Measurements from ENCODE around the gene SNX8. TPM values are rescaled to one million over a fixed set of nuclear protein-coding genes. Genes with fewer than 3 reads are reported as not detected.

The SNX8 gene
- total RNA-seq, 6 donors from 2014 or later: 16.0 to 74.3 (median 41.2) TPM

DNA sequence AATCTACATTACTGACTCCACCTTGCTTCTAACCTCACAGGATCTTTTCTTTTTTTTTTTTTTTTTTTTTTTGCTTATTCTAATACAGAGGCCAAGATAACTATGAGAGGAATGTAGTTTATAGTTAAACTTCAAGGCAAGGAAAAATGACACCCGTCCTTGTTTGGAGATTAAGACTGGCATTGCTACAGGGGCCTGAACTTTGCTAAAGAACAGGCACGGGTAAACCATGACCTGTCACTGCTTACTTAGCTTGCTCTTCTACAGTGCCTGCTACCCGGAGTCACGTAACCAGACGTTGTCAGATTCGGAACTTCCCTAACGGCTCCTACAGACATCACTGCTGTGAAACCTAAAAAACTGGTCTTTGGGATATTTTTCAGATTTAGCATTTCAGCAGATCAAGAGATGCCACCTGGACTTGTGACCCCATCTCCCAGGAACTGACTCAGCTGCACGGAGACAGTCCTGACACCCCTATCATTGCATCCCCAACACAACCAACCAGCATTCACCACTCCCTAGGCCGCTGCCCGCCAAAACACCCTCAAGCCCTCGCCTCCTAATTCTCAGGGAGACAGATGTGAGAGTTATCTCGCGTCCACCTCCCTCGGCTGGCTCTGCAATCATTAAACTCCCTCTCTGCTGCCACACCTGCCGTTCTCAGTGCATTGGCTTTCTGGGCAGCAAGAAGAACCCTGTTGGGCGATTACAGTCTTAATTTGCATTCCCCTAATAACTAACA lies 109.0 kb downstream of the SNX8 start:
- Histone ChIP-seq H3K4me3 (no peak overlapping the region), H3K27ac (no peak overlapping the region), H3K4me1 (peaks cover 0 to 4% (median 0%) of the 10 kb centered on the region in 4 donors), H3K36me3 (peaks cover 0 to 37% (median 15%) of the 10 kb centered on the region in 4 donors), H3K9me3 (no peaks in the 10 kb centered on the region), H3K27me3 (no peaks in the 10 kb centered on the region)
- TF ChIP-seq, protein P1, sequence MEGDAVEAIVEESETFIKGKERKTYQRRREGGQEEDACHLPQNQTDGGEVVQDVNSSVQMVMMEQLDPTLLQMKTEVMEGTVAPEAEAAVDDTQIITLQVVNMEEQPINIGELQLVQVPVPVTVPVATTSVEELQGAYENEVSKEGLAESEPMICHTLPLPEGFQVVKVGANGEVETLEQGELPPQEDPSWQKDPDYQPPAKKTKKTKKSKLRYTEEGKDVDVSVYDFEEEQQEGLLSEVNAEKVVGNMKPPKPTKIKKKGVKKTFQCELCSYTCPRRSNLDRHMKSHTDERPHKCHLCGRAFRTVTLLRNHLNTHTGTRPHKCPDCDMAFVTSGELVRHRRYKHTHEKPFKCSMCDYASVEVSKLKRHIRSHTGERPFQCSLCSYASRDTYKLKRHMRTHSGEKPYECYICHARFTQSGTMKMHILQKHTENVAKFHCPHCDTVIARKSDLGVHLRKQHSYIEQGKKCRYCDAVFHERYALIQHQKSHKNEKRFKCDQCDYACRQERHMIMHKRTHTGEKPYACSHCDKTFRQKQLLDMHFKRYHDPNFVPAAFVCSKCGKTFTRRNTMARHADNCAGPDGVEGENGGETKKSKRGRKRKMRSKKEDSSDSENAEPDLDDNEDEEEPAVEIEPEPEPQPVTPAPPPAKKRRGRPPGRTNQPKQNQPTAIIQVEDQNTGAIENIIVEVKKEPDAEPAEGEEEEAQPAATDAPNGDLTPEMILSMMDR (IDR thresholded peaks at IDR 0.05): no peak
- no peak for TF ChIP-seq POLR2AphosphoS5 (IDR thresholded peaks at IDR 0.05)
- no peak for TF ChIP-seq POLR2A (IDR thresholded peaks at IDR 0.05)
- TF ChIP-seq EP300 (IDR thresholded peaks at IDR 0.05): no peak
- ATAC-seq (ENCODE audit: low FRiP score in 2 of 2): no peak
- DNase-seq: no peak
- 83 to 88% methylated on average over 16 of the region's 16 CpGs for WGBS, 2 donors

DNA sequence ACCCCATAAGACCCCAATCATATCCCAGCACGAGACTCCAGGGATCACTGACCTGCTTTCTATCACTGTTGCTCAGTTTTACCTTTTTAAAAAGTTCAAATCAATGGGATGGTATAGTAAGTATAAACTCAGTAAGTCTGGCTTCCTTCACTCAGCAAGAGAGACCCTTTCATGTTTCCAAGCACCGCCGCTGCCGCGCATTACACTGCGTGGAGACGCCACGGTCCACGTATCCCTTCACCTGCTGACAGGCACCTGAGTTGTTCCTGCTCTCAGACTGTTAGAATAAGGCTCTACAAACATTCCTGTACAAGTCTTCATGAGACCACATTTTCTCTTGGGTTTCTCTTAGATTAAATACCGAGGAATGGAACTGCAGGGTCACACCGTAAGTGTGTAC lies 109.8 kb downstream of the SNX8 start:
- Histone ChIP-seq H3K4me1 (no peaks in the 10 kb centered on the region), H3K27me3 (no peaks in the 10 kb centered on the region), H3K9me3 (no peaks in the 10 kb centered on the region), H3K4me3 (no peak overlapping the region), H3K36me3 (peaks cover 0 to 44% (median 23%) of the 10 kb centered on the region in 4 donors), H3K27ac (no peak overlapping the region)
- TF ChIP-seq POLR2AphosphoS5 (IDR thresholded peaks at IDR 0.05): no peak
- ATAC-seq (ENCODE audit: low FRiP score in 2 of 2) (peak in 1 of 2 donors; percentile 17), DNase-seq (peak in 1 of 2 donors; percentile 42)
- WGBS, 2 donors: 89 to 90% methylated on average over 11 of the region's 11 CpGs

DNA sequence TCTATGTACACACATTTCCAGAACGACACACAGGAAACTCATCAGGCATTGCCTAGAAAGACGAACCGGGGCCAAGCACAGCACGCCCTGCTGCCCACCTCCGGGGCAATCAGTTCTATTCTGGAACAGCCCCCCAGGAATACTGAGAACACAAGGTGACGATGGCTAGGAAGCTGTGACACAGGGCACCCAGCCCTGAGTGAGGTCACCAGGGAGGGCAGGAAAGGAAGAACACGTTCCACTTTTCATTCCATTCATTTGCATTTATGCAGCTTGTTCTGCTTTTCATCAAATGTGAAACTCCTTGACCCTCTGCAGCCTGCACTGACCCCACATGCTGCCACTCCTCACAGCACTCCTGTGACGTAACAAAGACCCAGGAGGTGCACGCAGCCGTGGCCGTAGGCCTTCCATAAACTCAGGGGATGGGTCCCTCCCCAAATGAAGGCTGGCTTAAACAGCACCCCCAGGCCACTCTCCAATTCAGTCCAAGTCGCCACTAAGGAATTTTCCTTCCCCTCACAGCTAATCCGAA lies 110.4 kb downstream of the SNX8 start:
- ATAC-seq (ENCODE audit: low FRiP score in 2 of 2): no peak
- 72 to 77% methylated on average over 13 of the region's 13 CpGs for WGBS, 2 donors
- DNase-seq: peak in 1 of 2 donors; percentile 12
- Histone ChIP-seq H3K27me3 (no peaks in the 10 kb centered on the region), H3K4me1 (no peaks in the 10 kb centered on the region), H3K9me3 (no peaks in the 10 kb centered on the region), H3K36me3 (peaks cover 0 to 47% (median 26%) of the 10 kb centered on the region in 4 donors), H3K4me3 (no peak overlapping the region), H3K27ac (no peak overlapping the region)
- TF ChIP-seq EP300 (IDR thresholded peaks at IDR 0.05): no peak
- TF ChIP-seq, protein P1 (IDR thresholded peaks at IDR 0.05): no peak
- no peak for TF ChIP-seq POLR2A (IDR thresholded peaks at IDR 0.05)
- TF ChIP-seq POLR2AphosphoS5 (IDR thresholded peaks at IDR 0.05): no peak

DNA sequence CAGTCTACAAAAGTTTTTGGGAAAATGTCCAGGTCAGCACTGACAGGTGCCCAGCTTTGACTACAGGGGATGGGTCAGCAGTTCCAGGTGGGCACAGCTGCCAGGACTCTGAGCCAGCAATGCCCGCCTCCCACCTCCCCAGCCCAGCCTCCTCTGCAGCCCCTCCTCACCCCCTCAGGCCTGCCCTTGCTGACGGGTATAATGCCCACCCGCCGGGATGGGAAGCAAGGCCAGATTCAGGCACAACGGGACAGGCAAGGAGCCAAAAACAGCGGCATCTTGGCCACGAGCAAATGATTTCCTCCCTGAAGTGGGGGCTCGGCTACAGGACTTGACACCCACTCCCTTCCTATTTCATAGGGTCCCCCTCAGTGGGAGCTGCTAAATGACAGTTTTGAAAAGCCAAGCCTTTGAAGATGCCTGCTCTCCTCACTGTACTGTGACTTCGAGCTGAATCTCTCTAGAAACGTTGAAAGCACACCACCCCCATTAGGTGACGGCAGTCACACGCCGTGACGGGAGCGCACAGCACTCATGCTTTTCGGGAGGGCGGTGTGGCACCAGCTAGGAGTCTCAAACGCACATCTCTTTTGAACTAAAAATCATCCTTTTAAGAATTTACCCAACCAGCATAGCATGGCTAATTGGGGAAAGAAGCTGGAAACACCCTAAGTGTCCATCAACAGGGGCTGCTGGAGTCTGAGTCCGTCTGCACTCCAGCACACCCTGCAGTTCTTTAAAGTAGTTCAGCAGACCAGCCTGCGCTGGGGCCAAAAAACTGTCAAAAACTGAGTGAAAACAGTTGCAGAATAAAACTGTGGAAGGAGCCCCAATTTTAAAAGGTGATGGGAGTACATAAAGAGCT lies 111.1 kb downstream of the SNX8 start:
- Histone ChIP-seq H3K27ac (no peak overlapping the region), H3K36me3 (peaks cover 0 to 42% (median 23%) of the 10 kb centered on the region in 4 donors), H3K9me3 (no peaks in the 10 kb centered on the region), H3K27me3 (no peaks in the 10 kb centered on the region), H3K4me1 (peaks cover 0 to 5% (median 0%) of the 10 kb centered on the region in 4 donors), H3K4me3 (no peak overlapping the region)
- WGBS, 2 donors: 85 to 93% methylated on average over 19 to 20 of the region's 20 CpGs
- peak; percentile 15 to 43 for DNase-seq
- TF ChIP-seq EP300 (IDR thresholded peaks at IDR 0.05) (no peak), POLR2A (IDR thresholded peaks at IDR 0.05) (no peak)
- ATAC-seq (ENCODE audit: low FRiP score in 2 of 2): no peak

DNA sequence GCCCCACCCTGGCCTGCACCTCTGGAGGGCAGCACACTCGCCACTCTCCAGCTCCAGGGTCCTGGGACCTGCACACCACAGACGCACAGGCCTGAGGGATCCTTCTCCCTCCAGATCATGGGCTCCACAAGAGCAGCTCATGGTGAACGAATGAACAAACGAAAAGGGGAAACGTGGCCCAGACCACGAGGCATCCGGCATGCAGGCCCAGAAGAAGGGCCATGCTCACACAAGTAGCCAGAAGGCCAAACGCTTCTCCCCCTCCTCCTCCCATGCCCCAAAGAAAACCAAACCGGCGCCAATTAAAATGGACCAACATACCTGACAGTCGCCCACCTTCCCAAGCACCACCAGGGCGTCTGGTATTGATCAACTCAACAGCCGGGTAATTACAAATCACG lies 111.9 kb downstream of the SNX8 start:
- Histone ChIP-seq H3K27ac (no peak overlapping the region), H3K9me3 (no peaks in the 10 kb centered on the region), H3K4me1 (peaks cover 0 to 9% (median 3%) of the 10 kb centered on the region in 4 donors), H3K27me3 (no peaks in the 10 kb centered on the region), H3K36me3 (peaks cover 0 to 34% (median 20%) of the 10 kb centered on the region in 4 donors), H3K4me3 (no peak overlapping the region)
- DNase-seq (peak; percentile 8 to 32), ATAC-seq (ENCODE audit: low FRiP score in 2 of 2) (no peak)
- WGBS, 2 donors: 78 to 96% methylated on average over 13 to 14 of the region's 14 CpGs
- no peak for TF ChIP-seq POLR2AphosphoS5 (IDR thresholded peaks at IDR 0.05)
- TF ChIP-seq POLR2A (IDR thresholded peaks at IDR 0.05): no peak
- TF ChIP-seq, protein P1 (IDR thresholded peaks at IDR 0.05): no peak
- no peak for TF ChIP-seq EP300 (IDR thresholded peaks at IDR 0.05)

Other genes with a start within 250 kb of the SNX8 start
- gene MAD1L1, start 81.5 kb downstream of the SNX8 start, total RNA-seq: 100 to 1,000 TPM in 2 of 6 donors, 10 to 100 TPM in 4; 40.6 to 364 (median 65.6) TPM
- gene MRM2, start 72.2 kb downstream of the SNX8 start, total RNA-seq: 10 to 100 TPM in 5 of 6 donors, 1 to 10 TPM in 1; 9.4 to 27.0 (median 23.0) TPM
- gene NUDT1, start 72.2 kb downstream of the SNX8 start, total RNA-seq: 10 to 100 TPM in 5 of 6 donors, 1 to 10 TPM in 1; 6.3 to 23.2 (median 13.9) TPM
- gene EIF3B, start 40.4 kb upstream of the SNX8 start, total RNA-seq: 100 to 1,000 TPM; 110 to 129 (median 117) TPM
- 10 to 100 TPM; 10.2 to 35.9 (median 27.8) TPM for gene CHST12, start 89.2 kb upstream of the SNX8 start, total RNA-seq
- gene GRIFIN, start 162.0 kb upstream of the SNX8 start, total RNA-seq: not detected
- 10 to 100 TPM; 30.6 to 62.9 (median 45.2) TPM for gene LFNG, start 205.3 kb upstream of the SNX8 start, total RNA-seq
- gene BRAT1, start 241.1 kb upstream of the SNX8 start, total RNA-seq: 10 to 100 TPM; 23.9 to 68.3 (median 31.0) TPM
- 10 to 100 TPM; 18.0 to 51.3 (median 23.9) TPM for gene IQCE, start 244.5 kb upstream of the SNX8 start, total RNA-seq